HepG2 (cell line): ENCODE measurements around the gene HSPA5. TPM values are rescaled to one million over a fixed set of nuclear protein-coding genes. Genes with fewer than 3 reads are reported as not detected.
A peak's percentile ranks its signal among the peaks of the same experiment; 100 is the strongest.

Source experiments
- ARNTL ChIP-seq: sonication (generic); formaldehyde crosslinking; IDR thresholded peaks from 2 replicates; pipeline ENCODE4 v1.4.0; 2020; ENCODE audit warnings: mild to moderate bottlenecking, missing genetic modification reagents
- ATRX ChIP-seq: sonication (generic); formaldehyde crosslinking; IDR thresholded peaks from 2 replicates; pipeline ENCODE4 v1.4.0; 2020; ENCODE audit warnings: missing genetic modification reagents, borderline replicate concordance
- BRCA1 ChIP-seq: sonication (generic); formaldehyde crosslinking; IDR thresholded peaks from 2 replicates; pipeline ENCODE4 v1.4.0; 2020; ENCODE audit warnings: missing genetic modification reagents
- CC2D1A ChIP-seq: sonication (generic); formaldehyde crosslinking; IDR thresholded peaks from 2 replicates; pipeline ENCODE4 v1.8.1; 2023; ENCODE audit warnings: mild to moderate bottlenecking, missing genetic modification reagents
- GTF2F1 ChIP-seq: fragments of 150-350 bp; IDR thresholded peaks from 2 replicates; pipeline ENCODE4 v1.6.1; 2014; ENCODE audit warnings: low read length
- IRX3 ChIP-seq: sonication (generic); formaldehyde crosslinking; IDR thresholded peaks from 2 replicates; pipeline ENCODE4 v1.8.1; 2023; ENCODE audit warnings: mild to moderate bottlenecking, low read depth, missing genetic modification reagents, borderline replicate concordance
- JARID2 ChIP-seq: sonication (generic); formaldehyde crosslinking; IDR thresholded peaks from 2 replicates; pipeline ENCODE4 v1.8.1; 2023; ENCODE audit warnings: missing genetic modification reagents, inconsistent platforms; ENCODE audit not compliant: insufficient replicate concordance
- KLF16 ChIP-seq, 2 experiments: sonication (generic) in 1 of 2; formaldehyde crosslinking in 1 of 2; IDR thresholded peaks; 2 replicates each; pipeline versions ENCODE4 v1.6.1 to v1.8.0; 2016 to 2023; ENCODE audit warnings: missing genetic modification reagents in 2 of 2, missing compliant biosample characterization in 1 of 2
- NFE2L1 ChIP-seq: sonication (generic); formaldehyde crosslinking; IDR thresholded peaks from 2 replicates; pipeline ENCODE4 v1.4.0; 2020; ENCODE audit warnings: missing genetic modification reagents, mild to moderate bottlenecking, borderline replicate concordance
- POLR2AphosphoS5 ChIP-seq: IDR thresholded peaks from 2 replicates; pipeline ENCODE4 v1.6.1; 2012; ENCODE audit warnings: low read depth, low read length
- RCOR2 ChIP-seq: IDR thresholded peaks from 2 replicates; pipeline ENCODE4 v1.6.1; 2016; ENCODE audit warnings: missing biosample characterization, missing genetic modification reagents
- RELA ChIP-seq: sonication (generic); formaldehyde crosslinking; IDR thresholded peaks from 2 replicates; pipeline ENCODE4 v1.4.0; 2020; ENCODE audit warnings: missing genetic modification reagents
- RFXANK ChIP-seq: IDR thresholded peaks from 2 replicates; pipeline ENCODE4 v1.6.1; 2016
- TAF15 ChIP-seq: fragments of 200-400 bp; formaldehyde crosslinking; IDR thresholded peaks from one replicate; pipeline ENCODE4 v1.6.1; 2018; ENCODE audit warnings: mild to moderate bottlenecking, low read depth, low read length; ENCODE audit not compliant: poor library complexity, severe bottlenecking
- TEAD2 ChIP-seq: sonication (generic); formaldehyde crosslinking; IDR thresholded peaks from 2 replicates; pipeline ENCODE4 v1.9.0; 2021; ENCODE audit warnings: missing genetic modification reagents
- TFDP2 ChIP-seq: sonication (generic); formaldehyde crosslinking; IDR thresholded peaks from 2 replicates; pipeline ENCODE4 v1.4.0; 2020; ENCODE audit warnings: missing genetic modification reagents
- ZFY ChIP-seq: sonication (generic); formaldehyde crosslinking; IDR thresholded peaks from 2 replicates; pipeline ENCODE4 v1.4.0; 2020; ENCODE audit warnings: missing genetic modification reagents
- ZNF101 ChIP-seq: sonication (generic); formaldehyde crosslinking; IDR thresholded peaks from 2 replicates; pipeline ENCODE4 v1.4.0; 2020; ENCODE audit warnings: mild to moderate bottlenecking, low read depth, missing genetic modification reagents, borderline replicate concordance
- ZNF333 ChIP-seq: sonication (generic); formaldehyde crosslinking; IDR thresholded peaks from 2 replicates; pipeline ENCODE4 v1.4.0; 2020; ENCODE audit warnings: mild to moderate bottlenecking, missing genetic modification reagents, borderline replicate concordance
- ZNF383 ChIP-seq: sonication (generic); formaldehyde crosslinking; IDR thresholded peaks from 2 replicates; pipeline ENCODE4 v1.4.0; 2020; ENCODE audit warnings: missing genetic modification reagents, mild to moderate bottlenecking, borderline replicate concordance
- ZNF530 ChIP-seq: sonication (generic); formaldehyde crosslinking; IDR thresholded peaks from 2 replicates; pipeline ENCODE4 v1.5.0; 2020; ENCODE audit warnings: low read depth, mild to moderate bottlenecking, missing genetic modification reagents
- ZNF567 ChIP-seq: sonication (generic); formaldehyde crosslinking; IDR thresholded peaks from 2 replicates; pipeline ENCODE4 v1.8.1; 2023; ENCODE audit warnings: mild to moderate bottlenecking, missing genetic modification reagents, borderline replicate concordance
- ZNF629 ChIP-seq: sonication (generic); formaldehyde crosslinking; conservative IDR thresholded peaks from 2 replicates; pipeline ENCODE4 v1.5.0; 2020; ENCODE audit warnings: missing genetic modification reagents
- ZNF747 ChIP-seq: sonication (generic); formaldehyde crosslinking; IDR thresholded peaks from 2 replicates; pipeline ENCODE4 v1.8.1; 2023; ENCODE audit warnings: missing genetic modification reagents, mild to moderate bottlenecking, borderline replicate concordance
- polyA plus RNA-seq, 8 experiments: library from polyadenylated mRNA; depleted of rRNA in 3 of 8; stranded (reverse) in 7 of 8; unstranded in 1 of 8; fragments of >200 nt; fragmentation: Illumina TruSeq in 4 of 8; extraction: Trizol in 4 of 8; gene quantifications; 2 replicates each; pipeline versions ENCODE4 v1.2.1 to v1.2.3, GENCODE V29; 2011 to 2016; ENCODE audit warnings: low read depth in 4 of 8, missing spikeins in 1 of 8, mixed read lengths in 1 of 8; ENCODE audit not compliant: insufficient read depth in 1 of 8
- total RNA-seq, 5 experiments: library from RNA; depleted of rRNA; stranded (reverse); fragments of >200 nt; fragmentation: Illumina TruSeq; extraction: Trizol; gene quantifications; 2 replicates each; pipeline ENCODE4 v1.2.3, GENCODE V29; 2016; ENCODE audit warnings: low read depth in 1 of 5
- TF ChIP-seq, protein P1 (sequence below): IDR thresholded peaks from 2 replicates; pipeline ENCODE4 v1.6.1; 2016; ENCODE audit warnings: low read depth
- TF ChIP-seq, protein P2 (sequence below): sonication (generic); formaldehyde crosslinking; IDR thresholded peaks from 2 replicates; pipeline ENCODE4 v1.5.1; 2020; ENCODE audit warnings: mild to moderate bottlenecking, moderate library complexity, missing genetic modification reagents

Gene HSPA5
- total and polyA plus RNA-seq, 2 of the 13 experiments (the other 11 are each of a cell fraction or from before 2014, with no cell fraction given), result 201 to 206 TPM

DNA sequence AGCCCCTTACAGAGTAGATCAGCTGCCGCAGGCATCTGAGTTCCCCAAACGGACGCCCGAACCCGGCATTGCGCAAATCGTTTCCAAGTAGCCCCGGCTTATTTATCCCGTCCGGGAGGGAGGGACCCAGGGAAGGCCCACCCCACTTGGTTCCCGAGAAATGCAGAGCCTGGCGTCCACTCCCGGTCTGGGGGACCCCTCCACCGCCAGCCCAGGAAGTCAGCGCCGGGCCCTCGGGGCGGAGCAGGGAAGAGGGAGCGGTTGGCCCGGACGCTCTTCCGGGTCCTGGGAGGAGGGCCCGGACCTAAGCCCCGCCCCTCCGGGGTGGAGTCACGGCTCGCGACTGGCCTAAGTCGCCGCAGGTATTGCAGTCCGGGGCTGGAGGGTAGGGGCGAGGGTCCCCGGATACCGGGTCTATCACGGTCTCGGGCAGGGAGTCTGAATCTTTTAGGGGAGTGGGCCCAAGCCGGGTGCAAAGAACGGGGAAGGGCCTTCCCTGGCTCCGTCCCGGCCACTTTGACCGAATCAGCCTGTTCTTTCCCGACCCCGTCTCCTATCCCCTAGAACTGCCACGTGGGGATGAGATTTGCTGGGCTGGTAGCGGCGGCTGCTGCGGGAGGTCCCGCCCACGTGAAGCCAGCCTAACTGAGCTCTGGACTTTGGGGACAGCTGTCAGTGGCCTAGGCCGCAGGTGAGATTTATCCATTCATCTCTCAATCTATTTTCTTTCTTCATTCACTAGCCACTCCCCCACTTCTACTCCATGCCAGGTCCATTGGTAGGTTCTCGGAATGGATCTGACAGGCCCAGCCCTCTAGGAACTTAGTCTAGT, 40.7 kb downstream of the HSPA5 start, which contains the start of gene RABEPK (continued):
- TF ChIP-seq RFXANK (no peak), POLR2AphosphoS5 (peak; percentile 92), CC2D1A (CRISPR knock-in tag) (peak; percentile 64; the same call in 1 of the 2 replicates), TFDP2 (CRISPR knock-in tag) (no peak), BRCA1 (CRISPR knock-in tag) (no peak), RCOR2 (CRISPR knock-in tag) (no peak), ZNF101 (CRISPR knock-in tag) (no peak), ZNF530 (no peak), TEAD2 (CRISPR knock-in tag) (no peak), JARID2 (CRISPR knock-in tag) (no peak), ZNF567 (CRISPR knock-in tag) (no peak), RELA (CRISPR knock-in tag) (no peak), KLF16 (CRISPR knock-in tag; IDR thresholded peaks at IDR 0.05) (peak in 1 of 2 experiments; percentile 39; a peak in 1 of 4 replicates), ARNTL (CRISPR knock-in tag) (peak; percentile 63; the same call in 1 of the 2 replicates), GTF2F1 (no peak), IRX3 (CRISPR knock-in tag) (no peak), ZNF747 (no peak), ZNF333 (CRISPR knock-in tag) (no peak), ATRX (CRISPR knock-in tag) (no peak), TAF15 (peak; percentile 70), NFE2L1 (no peak), ZNF629 (CRISPR knock-in tag) (no peak), ZFY (CRISPR knock-in tag) (peak; percentile 79), ZNF383 (CRISPR knock-in tag) (peak; percentile 6; the same call in 1 of the 2 replicates)
- TF ChIP-seq, protein P1, sequence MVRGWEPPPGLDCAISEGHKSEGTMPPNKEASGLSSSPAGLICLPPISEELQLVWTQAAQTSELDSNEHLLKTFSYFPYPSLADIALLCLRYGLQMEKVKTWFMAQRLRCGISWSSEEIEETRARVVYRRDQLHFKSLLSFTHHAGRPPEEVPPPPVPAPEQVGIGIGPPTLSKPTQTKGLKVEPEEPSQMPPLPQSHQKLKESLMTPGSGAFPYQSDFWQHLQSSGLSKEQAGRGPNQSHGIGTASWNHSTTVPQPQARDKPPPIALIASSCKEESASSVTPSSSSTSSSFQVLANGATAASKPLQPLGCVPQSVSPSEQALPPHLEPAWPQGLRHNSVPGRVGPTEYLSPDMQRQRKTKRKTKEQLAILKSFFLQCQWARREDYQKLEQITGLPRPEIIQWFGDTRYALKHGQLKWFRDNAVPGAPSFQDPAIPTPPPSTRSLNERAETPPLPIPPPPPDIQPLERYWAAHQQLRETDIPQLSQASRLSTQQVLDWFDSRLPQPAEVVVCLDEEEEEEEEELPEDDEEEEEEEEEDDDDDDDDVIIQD (CRISPR knock-in tag), result 0 out of 2 replicates have a peak, but pooled peaks have one; percentile 40
- TF ChIP-seq, protein P2, sequence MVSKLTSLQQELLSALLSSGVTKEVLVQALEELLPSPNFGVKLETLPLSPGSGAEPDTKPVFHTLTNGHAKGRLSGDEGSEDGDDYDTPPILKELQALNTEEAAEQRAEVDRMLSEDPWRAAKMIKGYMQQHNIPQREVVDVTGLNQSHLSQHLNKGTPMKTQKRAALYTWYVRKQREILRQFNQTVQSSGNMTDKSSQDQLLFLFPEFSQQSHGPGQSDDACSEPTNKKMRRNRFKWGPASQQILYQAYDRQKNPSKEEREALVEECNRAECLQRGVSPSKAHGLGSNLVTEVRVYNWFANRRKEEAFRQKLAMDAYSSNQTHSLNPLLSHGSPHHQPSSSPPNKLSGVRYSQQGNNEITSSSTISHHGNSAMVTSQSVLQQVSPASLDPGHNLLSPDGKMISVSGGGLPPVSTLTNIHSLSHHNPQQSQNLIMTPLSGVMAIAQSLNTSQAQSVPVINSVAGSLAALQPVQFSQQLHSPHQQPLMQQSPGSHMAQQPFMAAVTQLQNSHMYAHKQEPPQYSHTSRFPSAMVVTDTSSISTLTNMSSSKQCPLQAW (CRISPR knock-in tag), result peak; percentile 93; the same call in 1 of the 2 replicates
